Spleen (tissue), 7 donors: ENCODE data around the gene LDAH.

Experiments
- POLR2A ChIP-seq, 3 donors: fragments of 450-650 bp; IDR thresholded peaks; one replicate each; pipeline ENCODE4 v1.5.1; 2017; ENCODE audit warnings: antibody characterized with exemption in 3 of 3, mild to moderate bottlenecking in 1 of 3
- POLR2AphosphoS5 ChIP-seq, 3 donors: sonication (generic); formaldehyde crosslinking; IDR thresholded peaks; one replicate each; pipeline ENCODE4 v1.5.1; 2017; ENCODE audit warnings: antibody characterized with exemption in 3 of 3
- TF ChIP-seq, protein P1 (sequence below), 11 experiments: fragments of 200-600 bp in 7 of 11; fragments of 450-650 bp in 4 of 11; sonication (generic) in 4 of 11; IDR thresholded peaks in 8 of 11; conservative IDR thresholded peaks in 3 of 11; 1 replicate in 7 of 11; 2 replicates in 4 of 11; pipeline versions ENCODE4 v1.4.0 to v1.8.0; 2016 to 2021; ENCODE audit warnings: antibody characterized with exemption in 11 of 11, inconsistent platforms in 4 of 11, mild to moderate bottlenecking in 1 of 11
- donor health status: DM: no; HTN: no; CAD: no; lungs with moderate emphysema.
- donor health status: DM: no; HTN: no; CAD: no.
- donor health status: DM: no; HTN: no; CAD: no.

DNA sequence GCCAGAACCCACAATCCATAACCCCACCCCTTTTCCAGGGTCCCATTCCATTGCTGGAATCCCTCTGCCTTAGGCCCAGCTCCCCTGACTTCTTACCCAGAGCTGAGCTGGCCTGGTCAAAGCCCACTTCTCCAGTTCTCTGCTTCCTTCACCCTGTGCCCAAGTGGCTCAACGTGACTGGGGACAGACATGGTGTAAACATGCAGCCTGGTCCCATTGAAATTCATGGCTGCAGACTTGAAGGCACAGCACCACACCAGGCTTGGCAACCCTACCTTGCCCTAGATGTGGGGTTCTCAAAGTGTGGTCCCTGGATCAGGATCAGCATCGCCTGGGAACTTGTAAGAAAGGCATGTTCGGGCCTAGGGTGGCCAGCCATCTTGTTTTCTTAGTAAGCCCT lies 175.7 kb downstream of the LDAH start:
- TF ChIP-seq, protein P1, sequence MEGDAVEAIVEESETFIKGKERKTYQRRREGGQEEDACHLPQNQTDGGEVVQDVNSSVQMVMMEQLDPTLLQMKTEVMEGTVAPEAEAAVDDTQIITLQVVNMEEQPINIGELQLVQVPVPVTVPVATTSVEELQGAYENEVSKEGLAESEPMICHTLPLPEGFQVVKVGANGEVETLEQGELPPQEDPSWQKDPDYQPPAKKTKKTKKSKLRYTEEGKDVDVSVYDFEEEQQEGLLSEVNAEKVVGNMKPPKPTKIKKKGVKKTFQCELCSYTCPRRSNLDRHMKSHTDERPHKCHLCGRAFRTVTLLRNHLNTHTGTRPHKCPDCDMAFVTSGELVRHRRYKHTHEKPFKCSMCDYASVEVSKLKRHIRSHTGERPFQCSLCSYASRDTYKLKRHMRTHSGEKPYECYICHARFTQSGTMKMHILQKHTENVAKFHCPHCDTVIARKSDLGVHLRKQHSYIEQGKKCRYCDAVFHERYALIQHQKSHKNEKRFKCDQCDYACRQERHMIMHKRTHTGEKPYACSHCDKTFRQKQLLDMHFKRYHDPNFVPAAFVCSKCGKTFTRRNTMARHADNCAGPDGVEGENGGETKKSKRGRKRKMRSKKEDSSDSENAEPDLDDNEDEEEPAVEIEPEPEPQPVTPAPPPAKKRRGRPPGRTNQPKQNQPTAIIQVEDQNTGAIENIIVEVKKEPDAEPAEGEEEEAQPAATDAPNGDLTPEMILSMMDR (IDR thresholded peaks at IDR 0.05 in 8 of 11, conservative IDR thresholded peaks at IDR 0.05 in 3 of 11) = no peak
- no peak for TF ChIP-seq POLR2AphosphoS5 (IDR thresholded peaks at IDR 0.05)
- no peak for TF ChIP-seq POLR2A (IDR thresholded peaks at IDR 0.05)
